ENCODE measurements around the gene EME2. TPM values are rescaled to one million over a fixed set of nuclear protein-coding genes. Genes with fewer than 3 reads are reported as not detected.
A peak's percentile ranks its signal among the peaks of the same experiment; 100 is the strongest.

The EME2 gene
- total and polyA plus RNA-seq, 2 donors (not counting 1 experiment from before 2014, with no cell fraction given) = 2.2 to 8.3 TPM

GRCh38 chr16:1768061-1768766 lies 4.4 kb upstream of the EME2 start:
- peaks cover 12% of the 10 kb centered on the region for H3K4me1 ChIP-seq (ENCODE audit: control insufficient read depth, extremely low read depth, insufficient read depth, low read length)
- no peak overlapping the region for H3K9ac ChIP-seq (ENCODE audit: insufficient read depth, low read length)
- no peak for TF ChIP-seq EZH2 (IDR thresholded peaks at IDR 0.05; ENCODE audit: low read length, missing control alignments)
- no peak for TF ChIP-seq CTCF (conservative IDR thresholded peaks at IDR 0.05 in 1 of 2, IDR thresholded peaks at IDR 0.05 in 1 of 2; ENCODE audit: low read depth in 1 of 2, low read length in 2 of 2)
- H3K79me2 ChIP-seq (ENCODE audit: control insufficient read depth, insufficient read depth, low read length) = peaks cover 11% of the 10 kb centered on the region
- H3K4me3 ChIP-seq (replicated peaks in 1 of 4; ENCODE audit: control extremely low read depth in 1 of 4, insufficient read depth in 1 of 4, low read depth in 3 of 4, low read length in 4 of 4) = no peak overlapping the region
- H3K4me2 ChIP-seq (ENCODE audit: extremely low read depth, insufficient read depth, low read length) = no peak overlapping the region
- H4K20me1 ChIP-seq (ENCODE audit: control insufficient read depth, extremely low read depth, insufficient read depth, low read length) = no peaks in the 10 kb centered on the region
- no peak overlapping the region for H2AFZ ChIP-seq (ENCODE audit: low read length)
- H3K27me3 ChIP-seq (ENCODE audit: control insufficient read depth, insufficient read depth, low read length) = no peaks in the 10 kb centered on the region
- no peaks in the 10 kb centered on the region for H3K9me3 ChIP-seq (ENCODE audit: control insufficient read depth, insufficient read depth, low read depth, low read length)
- H3K36me3 ChIP-seq (ENCODE audit: control insufficient read depth, insufficient read depth, low read length) = peaks cover 42% of the 10 kb centered on the region
- H3K27ac ChIP-seq (ENCODE audit: insufficient read depth, low read length) = no peak overlapping the region
- no peak for DNase-seq (ENCODE audit: low read depth in 2 of 2)

- Histone ChIP-seq H3K79me2 (ENCODE audit: control insufficient read depth, insufficient read depth, low read length) (peaks cover 15% of the 10 kb centered on the region), H3K4me1 (ENCODE audit: control insufficient read depth, extremely low read depth, insufficient read depth, low read length) (peaks cover 12% of the 10 kb centered on the region), H3K36me3 (ENCODE audit: control insufficient read depth, insufficient read depth, low read length) (peaks cover 40% of the 10 kb centered on the region), H3K27ac (ENCODE audit: insufficient read depth, low read length) (no peak overlapping the region), H3K27me3 (ENCODE audit: control insufficient read depth, insufficient read depth, low read length) (no peaks in the 10 kb centered on the region), H3K4me3 (replicated peaks in 1 of 4; ENCODE audit: control extremely low read depth in 1 of 4, insufficient read depth in 1 of 4, low read depth in 3 of 4, low read length in 4 of 4) (no peak overlapping the region), H3K9me3 (ENCODE audit: control insufficient read depth, insufficient read depth, low read depth, low read length) (no peaks in the 10 kb centered on the region), H3K9ac (ENCODE audit: insufficient read depth, low read length) (no peak overlapping the region), H4K20me1 (ENCODE audit: control insufficient read depth, extremely low read depth, insufficient read depth, low read length) (no peaks in the 10 kb centered on the region), H2AFZ (ENCODE audit: low read length) (no peak overlapping the region), H3K4me2 (ENCODE audit: extremely low read depth, insufficient read depth, low read length) (no peak overlapping the region)
- no peak for TF ChIP-seq CTCF (conservative IDR thresholded peaks at IDR 0.05 in 1 of 2, IDR thresholded peaks at IDR 0.05 in 1 of 2; ENCODE audit: low read depth in 1 of 2, low read length in 2 of 2)
- no peak for DNase-seq (ENCODE audit: low read depth in 2 of 2)
These were observed 3.7 kb upstream of the EME2 start for GRCh38 chr16:1768767-1769401.

- Histone ChIP-seq H3K27ac (ENCODE audit: insufficient read depth, low read length) (peak overlapping the region; percentile 63), H3K9ac (ENCODE audit: insufficient read depth, low read length) (no peak overlapping the region), H3K36me3 (ENCODE audit: control insufficient read depth, insufficient read depth, low read length) (peaks cover 36% of the 10 kb centered on the region), H3K9me3 (ENCODE audit: control insufficient read depth, insufficient read depth, low read depth, low read length) (no peaks in the 10 kb centered on the region), H3K27me3 (ENCODE audit: control insufficient read depth, insufficient read depth, low read length) (no peaks in the 10 kb centered on the region), H2AFZ (ENCODE audit: low read length) (no peak overlapping the region), H3K4me2 (ENCODE audit: extremely low read depth, insufficient read depth, low read length) (peak overlapping the region; percentile 77), H3K79me2 (ENCODE audit: control insufficient read depth, insufficient read depth, low read length) (peaks cover 23% of the 10 kb centered on the region), H3K4me3 (replicated peaks in 1 of 4; ENCODE audit: control extremely low read depth in 1 of 4, insufficient read depth in 1 of 4, low read depth in 3 of 4, low read length in 4 of 4) (peak overlapping the region in 2 of 4 experiments; percentile 54 to 84), H4K20me1 (ENCODE audit: control insufficient read depth, extremely low read depth, insufficient read depth, low read length) (no peaks in the 10 kb centered on the region), H3K4me1 (ENCODE audit: control insufficient read depth, extremely low read depth, insufficient read depth, low read length) (peaks cover 19% of the 10 kb centered on the region)
- TF ChIP-seq EZH2 (IDR thresholded peaks at IDR 0.05; ENCODE audit: low read length, missing control alignments) (no peak), CTCF (conservative IDR thresholded peaks at IDR 0.05 in 1 of 2, IDR thresholded peaks at IDR 0.05 in 1 of 2; ENCODE audit: low read depth in 1 of 2, low read length in 2 of 2) (no peak)
- DNase-seq (ENCODE audit: low read depth in 2 of 2) = no peak
These were observed 3.0 kb upstream of the EME2 start for GRCh38 chr16:1769402-1770300.
